ENCODE measurements around the gene ORM1. TPM values are rescaled to one million over a fixed set of nuclear protein-coding genes. Genes with fewer than 3 reads are reported as not detected.

Gene ORM1
- total RNA-seq, 1 donor from 2014 or later, result not detected

GRCh38 chr9:114285166-114285867 lies 37.6 kb upstream of the ORM1 start:
- H3K27ac ChIP-seq (replicated peaks), result no peak overlapping the region
- intact Hi-C loops (cut with micrococcal nuclease), result no loop called here
- no peaks in the 10 kb centered on the region for H3K36me3 ChIP-seq
- H3K27me3 ChIP-seq (ENCODE audit: low read depth), result no peaks in the 10 kb centered on the region
- peak; percentile 12 for DNase-seq
- no peaks in the 10 kb centered on the region for H3K9me3 ChIP-seq (replicated peaks)
- no peak overlapping the region for H3K4me3 ChIP-seq
- no peak for TF ChIP-seq CTCF (IDR thresholded peaks at IDR 0.05; ENCODE audit: borderline replicate concordance)
- H3K4me1 ChIP-seq, result peaks cover 9% of the 10 kb centered on the region

- Histone ChIP-seq H3K27ac (replicated peaks) (no peak overlapping the region), H3K27me3 (ENCODE audit: low read depth) (no peaks in the 10 kb centered on the region), H3K9me3 (replicated peaks) (no peaks in the 10 kb centered on the region), H3K4me3 (no peak overlapping the region), H3K4me1 (peaks cover 2% of the 10 kb centered on the region), H3K36me3 (no peaks in the 10 kb centered on the region)
- peak; percentile 2 for DNase-seq
- intact Hi-C loops (cut with micrococcal nuclease), result no loop called here
- no peak for TF ChIP-seq CTCF (IDR thresholded peaks at IDR 0.05; ENCODE audit: borderline replicate concordance)
Measured at GRCh38 chr9:114286146-114286679, 36.7 kb upstream of the ORM1 start.

- intact Hi-C loops (cut with micrococcal nuclease), result no loop called here
- H3K9me3 ChIP-seq (replicated peaks), result no peaks in the 10 kb centered on the region
- H3K36me3 ChIP-seq, result peaks cover 2% of the 10 kb centered on the region
- TF ChIP-seq CTCF (IDR thresholded peaks at IDR 0.05; ENCODE audit: borderline replicate concordance), result no peak
- DNase-seq, result peak; percentile 8
- H3K27ac ChIP-seq (replicated peaks), result no peak overlapping the region
- no peaks in the 10 kb centered on the region for H3K4me1 ChIP-seq
- no peaks in the 10 kb centered on the region for H3K27me3 ChIP-seq (ENCODE audit: low read depth)
- no peak overlapping the region for H3K4me3 ChIP-seq
Measured at GRCh38 chr9:114287001-114287762, 35.7 kb upstream of the ORM1 start.

GRCh38 chr9:114287763-114288192 lies 35.1 kb upstream of the ORM1 start:
- H3K4me3 ChIP-seq, result no peak overlapping the region
- no peaks in the 10 kb centered on the region for H3K4me1 ChIP-seq
- H3K9me3 ChIP-seq (replicated peaks), result no peaks in the 10 kb centered on the region
- peak; percentile 12 for DNase-seq
- intact Hi-C loops (cut with micrococcal nuclease), result no loop called here
- peaks cover 8% of the 10 kb centered on the region for H3K36me3 ChIP-seq
- no peak for TF ChIP-seq CTCF (IDR thresholded peaks at IDR 0.05; ENCODE audit: borderline replicate concordance)
- H3K27me3 ChIP-seq (ENCODE audit: low read depth), result no peaks in the 10 kb centered on the region
- no peak overlapping the region for H3K27ac ChIP-seq (replicated peaks)

- intact Hi-C loops (cut with micrococcal nuclease), result no loop called here
- Histone ChIP-seq H3K27me3 (ENCODE audit: low read depth) (no peaks in the 10 kb centered on the region), H3K9me3 (replicated peaks) (no peaks in the 10 kb centered on the region), H3K36me3 (peaks cover 13% of the 10 kb centered on the region), H3K27ac (replicated peaks) (no peak overlapping the region), H3K4me1 (no peaks in the 10 kb centered on the region), H3K4me3 (no peak overlapping the region)
- peak; percentile 9 for DNase-seq
- TF ChIP-seq CTCF (IDR thresholded peaks at IDR 0.05; ENCODE audit: borderline replicate concordance), result no peak
Measured at GRCh38 chr9:114288193-114289091, 34.5 kb upstream of the ORM1 start.

Measured in left ventricle myocardium inferior (tissue), 1 donor.